GM12865 (cell line): ENCODE measurements around the gene UBP1.

ENCODE experiments used
- DNase-seq: peaks from one replicate; pipeline ENCODE4 v3.0.0; 2010; ENCODE audit warnings: low read depth
- H3K4me3 ChIP-seq: 2 replicates; pipeline ENCODE4 v1.5.1; 2011; ENCODE audit warnings: mild to moderate bottlenecking, low read depth, low read length, control low read depth
- CTCF ChIP-seq: IDR thresholded peaks from 2 replicates; pipeline ENCODE4 v1.5.1; 2011; ENCODE audit warnings: low read length, control low read depth, low read depth, inconsistent platforms; ENCODE audit not compliant: insufficient read depth; ENCODE audit errors: missing control alignments

UBP1 gene

GRCh38 chr3:33383951-33384350, 56.3 kb downstream of the UBP1 start:
- no peak overlapping the region for H3K4me3 ChIP-seq
- no peak for DNase-seq
- TF ChIP-seq CTCF = no peak

- no peak for TF ChIP-seq CTCF
- H3K4me3 ChIP-seq = no peak overlapping the region
- no peak for DNase-seq
Measured at GRCh38 chr3:33380653-33381052, 59.6 kb downstream of the UBP1 start.

DNA sequence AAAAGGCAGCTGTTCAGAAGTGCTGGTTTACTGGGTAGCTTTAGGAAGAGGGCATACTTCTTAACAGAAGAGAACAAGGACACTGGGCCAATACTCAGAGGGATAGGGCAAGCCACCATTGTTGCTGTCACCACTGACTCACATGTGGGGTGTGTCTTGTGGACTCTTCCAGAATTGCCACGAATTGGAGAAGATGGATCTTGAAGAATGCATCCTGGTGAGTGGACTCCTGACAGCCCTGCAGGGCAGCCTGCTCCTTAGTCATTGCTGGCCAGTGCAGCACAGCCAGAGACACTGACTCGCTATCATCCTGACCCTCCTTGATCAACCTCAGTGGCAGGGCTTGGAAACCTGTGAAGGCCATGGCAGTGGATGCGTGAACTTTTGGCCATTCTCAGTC, 62.3 kb downstream of the UBP1 start:
- no peak overlapping the region for H3K4me3 ChIP-seq
- no peak for TF ChIP-seq CTCF
- no peak for DNase-seq

DNA sequence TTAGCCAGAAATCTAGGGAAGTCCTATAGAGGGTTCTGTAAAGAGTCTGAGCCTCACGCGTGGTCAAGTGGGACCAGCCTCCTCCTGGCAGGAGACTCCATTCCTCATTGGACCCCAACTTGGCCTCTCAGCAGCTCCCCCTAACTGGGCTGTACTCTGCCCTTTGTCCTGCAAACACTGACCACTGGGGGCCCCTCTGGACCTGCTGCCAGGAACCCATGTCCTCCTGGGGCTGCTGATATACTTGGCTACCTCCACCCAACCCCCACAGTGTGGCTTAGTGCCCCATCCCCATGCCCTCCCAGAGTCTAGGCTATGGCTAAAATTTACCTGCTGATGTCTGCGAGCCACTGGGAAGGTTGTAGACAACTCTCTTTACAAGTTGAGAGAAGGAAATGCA, 62.7 kb downstream of the UBP1 start:
- TF ChIP-seq CTCF = no peak
- no peak for DNase-seq

DNA sequence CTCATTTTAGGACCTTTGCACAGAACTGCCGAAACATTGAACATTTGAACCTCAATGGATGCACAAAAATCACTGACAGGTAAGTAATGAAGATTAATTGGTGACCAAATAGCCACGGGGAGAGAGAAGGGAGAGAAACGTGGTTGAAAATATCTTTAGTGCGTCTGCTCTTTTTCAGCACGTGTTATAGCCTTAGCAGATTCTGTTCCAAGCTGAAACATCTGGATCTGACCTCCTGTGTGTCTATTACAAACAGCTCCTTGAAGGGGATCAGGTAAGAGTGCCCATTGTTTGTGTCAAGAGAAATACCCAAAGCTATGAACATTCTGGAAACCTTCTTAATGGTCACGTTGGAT, 67.1 kb downstream of the UBP1 start:
- no peak overlapping the region for H3K4me3 ChIP-seq
- no peak for TF ChIP-seq CTCF
- DNase-seq = no peak

More for the DNA sequence above, 62.7 kb downstream of the UBP1 start:
- no peak overlapping the region for H3K4me3 ChIP-seq

GRCh38 chr3:33372218-33373081, 67.8 kb downstream of the UBP1 start:
- TF ChIP-seq CTCF = peak; percentile 89
- no peak overlapping the region for H3K4me3 ChIP-seq
- DNase-seq = peak; percentile 65

DNA sequence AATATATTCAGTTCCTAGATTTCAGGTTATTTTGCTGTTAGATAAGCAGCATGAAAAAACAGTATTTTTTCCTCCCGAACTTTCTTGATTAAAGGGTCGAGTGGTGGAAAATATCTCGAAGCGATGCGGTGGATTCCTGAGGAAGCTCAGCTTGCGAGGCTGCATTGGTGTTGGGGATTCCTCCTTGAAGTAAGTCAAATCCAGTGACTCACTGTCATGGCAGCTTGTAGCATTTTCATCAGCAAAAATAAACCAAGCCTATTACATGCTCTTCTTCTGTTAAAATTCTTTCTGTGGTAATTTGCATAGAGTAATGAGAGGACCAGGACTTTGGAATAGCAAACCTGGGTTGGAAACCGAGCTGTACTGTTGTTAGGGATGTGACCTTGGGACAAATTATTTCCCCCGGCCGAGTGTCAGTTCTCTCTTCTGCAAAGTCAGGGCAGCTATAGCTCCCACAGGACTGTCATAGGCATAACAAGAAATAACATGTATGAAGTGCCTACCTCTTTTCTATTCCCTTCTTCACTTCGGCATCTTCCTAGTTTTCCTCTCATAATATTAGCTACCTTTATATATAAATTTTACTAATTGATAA, 75.6 kb downstream of the UBP1 start:
- TF ChIP-seq CTCF = no peak
- no peak overlapping the region for H3K4me3 ChIP-seq
- DNase-seq = no peak
